Heart left ventricle (tissue), 16 donors: ENCODE data around the gene MAPK8. TPM values are rescaled to one million over a fixed set of nuclear protein-coding genes. Genes with fewer than 3 reads are reported as not detected.

ENCODE experiments used
- ATAC-seq, 4 donors: fragments of 200-7000 bp; cut with Tn5 transposase; one replicate each; pipeline ENCODE4 v1.9.1; 2020 to 2022; ENCODE audit warnings: moderate library complexity in 4 of 4, mild to moderate bottlenecking in 3 of 4, moderate number of reproducible peaks in 1 of 4
- DNase-seq, 5 donors: peaks; one replicate each; pipeline ENCODE4 v3.0.0-alpha.2; 2020
- H3K27ac ChIP-seq, 12 donors: fragments of 200-600 bp; sonication (generic) in 4 of 12; one replicate each; pipeline versions ENCODE4 v1.5.0 to v1.8.0; 2016 to 2022; ENCODE audit warnings: mild to moderate bottlenecking in 2 of 12
- H3K27me3 ChIP-seq, 9 donors: fragments of 200-600 bp; sonication (generic) in 2 of 9; one replicate each; pipeline versions ENCODE4 v1.5.1 to v1.8.0; 2016 to 2022; ENCODE audit warnings: mild to moderate bottlenecking in 3 of 9
- H3K36me3 ChIP-seq, 9 donors: fragments of 200-600 bp; sonication (generic) in 2 of 9; one replicate each; pipeline versions ENCODE4 v1.5.0 to v1.8.0; 2018 to 2022; ENCODE audit warnings: mild to moderate bottlenecking in 2 of 9
- H3K4me1 ChIP-seq, 12 donors: fragments of 200-600 bp; sonication (generic) in 4 of 12; one replicate each; pipeline versions ENCODE4 v1.5.0 to v1.8.0; 2016 to 2022; ENCODE audit warnings: mild to moderate bottlenecking in 3 of 12
- H3K4me3 ChIP-seq, 12 donors: fragments of 200-600 bp; sonication (generic) in 4 of 12; one replicate each; pipeline versions ENCODE4 v1.5.0 to v1.8.0; 2017 to 2022; ENCODE audit warnings: mild to moderate bottlenecking in 9 of 12, moderate library complexity in 4 of 12
- H3K9me3 ChIP-seq, 12 donors: fragments of 200-600 bp; sonication (generic) in 4 of 12; one replicate each; pipeline versions ENCODE4 v1.5.0 to v1.8.0; 2016 to 2022; ENCODE audit warnings: mild to moderate bottlenecking in 1 of 12
- POLR2A ChIP-seq, 2 donors: fragments of 450-650 bp; IDR thresholded peaks; one replicate each; pipeline ENCODE4 v1.6.1; 2017; ENCODE audit warnings: antibody characterized with exemption in 2 of 2, mild to moderate bottlenecking in 2 of 2, moderate library complexity in 2 of 2
- WGBS, 4 donors: extraction: QIAGEN DNeasy Blood & Tissue Kit in 2 of 4; methylation state at CpG; one replicate each; pipeline versions ENCODE4 v1.1.5 to v1.1.7; 2013 to 2018; 5-methylcytosine and 5-hydroxymethylcytosine counted together
- intact Hi-C, 10 donors: fragments of 100-400 bp; cut with DNase I; formaldehyde crosslinking; loops; one replicate each; pipeline versions ENCODE4 v1.11.1 to v1.14.2; 2022
- polyA plus RNA-seq, 2 donors: library from polyadenylated mRNA; stranded (reverse); fragments of 200-250 nt; gene quantifications; one replicate each; pipeline ENCODE4 v1.2.3, GENCODE V29; 2013
- total RNA-seq, 9 donors: library from RNA; depleted of rRNA in 2 of 9; stranded (reverse); fragments of >200 nt in 2 of 9; fragmentation: NEBNext Ultra II Directional in 3 of 9; extraction: Animal tissue kit (Norgen Biotek cat#: 25700) in 3 of 9; gene quantifications; one replicate each; pipeline versions ENCODE4 v1.1.0 to v1.2.4, GENCODE V29; 2016 to 2023
- TF ChIP-seq, protein P1 (sequence below), 12 donors: fragments of 200-600 bp; sonication (generic) in 4 of 12; IDR thresholded peaks; one replicate each; pipeline versions ENCODE4 v1.5.0 to v1.8.0; 2018 to 2022; ENCODE audit warnings: antibody characterized with exemption in 12 of 12, mild to moderate bottlenecking in 5 of 12
- donor health status: ischemic (EF 13 %, LVEDD 7.1; RV severe dilation, severe dysfunction).
- donor health status: healthy with polysubstance abuse.
- donor health status: DM: no; HTN: yes; CAD: no.
- donor health status: DM: no; HTN: no; CAD: no.
- donor health status: ischemic (EF 25% LVEDD 6.9; RV normal size, moderate dysfunction).
- donor health status: ischemic (EF 25% LVEDD 5.7; RV mildly dilated, moderate dysfunction).
- donor health status: healthy.
- donor health status: DM: yes; HTN: yes; CAD: no.
- donor health status: ischemic (EF 35%, LVEDD 5.7; RV mildly dilated, moderate dysfunction).
- donor health status: nonischemic (EF 11% LVEDD 7.7; RV severe dilation, severe dysfunction).
- donor health status: DM: yes; HTN: yes; CAD: no.
- donor health status: PGD.
- donor health status: ischemic (EF 29% LVEDD 5.4; RV normal size, mild dysfunction).
- donor health status: nonischemic (EF 23%, LVEDD 6.1; RV moderate dilation, normal function).

MAPK8 gene
- total and polyA plus RNA-seq, 11 donors: 4.2 to 36.8 (median 31.0) TPM

DNA sequence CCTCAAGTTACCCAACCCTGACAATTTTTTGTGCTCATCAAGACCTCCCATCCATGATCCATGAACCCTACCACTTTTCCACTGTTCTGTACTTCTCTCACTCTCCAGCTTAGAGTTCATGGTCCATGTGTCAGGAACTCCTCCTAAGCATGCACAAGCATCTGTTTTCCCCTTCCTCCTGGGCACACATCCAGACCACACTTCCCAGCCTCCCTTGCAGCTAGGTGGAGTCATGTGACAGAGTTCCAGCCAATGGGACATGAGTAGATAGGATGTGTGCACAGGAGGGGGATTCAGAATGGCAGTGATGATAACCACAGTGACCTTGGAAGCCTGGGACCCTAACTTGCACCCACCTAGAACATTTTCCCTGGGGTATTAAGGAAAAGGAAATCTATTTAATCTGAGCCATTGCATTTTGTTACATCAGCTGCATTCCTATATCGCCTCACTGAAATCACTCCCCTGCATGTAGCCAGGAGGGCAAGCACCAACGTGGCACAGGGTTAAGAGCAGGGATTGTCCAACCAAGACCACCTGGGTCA lies 22.4 kb upstream of the MAPK8 start:
- Histone ChIP-seq H3K4me3 (no peak overlapping the region), H3K36me3 (no peaks in the 10 kb centered on the region), H3K9me3 (peaks cover 0 to 14% (median 2%) of the 10 kb centered on the region in 12 donors), H3K27ac (no peak overlapping the region), H3K4me1 (peaks cover 0 to 7% (median 0%) of the 10 kb centered on the region in 12 donors), H3K27me3 (no peaks in the 10 kb centered on the region)
- 79 to 86% (median 83%) methylated on average over 2 of the region's 2 CpGs for WGBS, 4 donors
- ATAC-seq: no peak
- intact Hi-C loops: no loop called here
- TF ChIP-seq, protein P1, sequence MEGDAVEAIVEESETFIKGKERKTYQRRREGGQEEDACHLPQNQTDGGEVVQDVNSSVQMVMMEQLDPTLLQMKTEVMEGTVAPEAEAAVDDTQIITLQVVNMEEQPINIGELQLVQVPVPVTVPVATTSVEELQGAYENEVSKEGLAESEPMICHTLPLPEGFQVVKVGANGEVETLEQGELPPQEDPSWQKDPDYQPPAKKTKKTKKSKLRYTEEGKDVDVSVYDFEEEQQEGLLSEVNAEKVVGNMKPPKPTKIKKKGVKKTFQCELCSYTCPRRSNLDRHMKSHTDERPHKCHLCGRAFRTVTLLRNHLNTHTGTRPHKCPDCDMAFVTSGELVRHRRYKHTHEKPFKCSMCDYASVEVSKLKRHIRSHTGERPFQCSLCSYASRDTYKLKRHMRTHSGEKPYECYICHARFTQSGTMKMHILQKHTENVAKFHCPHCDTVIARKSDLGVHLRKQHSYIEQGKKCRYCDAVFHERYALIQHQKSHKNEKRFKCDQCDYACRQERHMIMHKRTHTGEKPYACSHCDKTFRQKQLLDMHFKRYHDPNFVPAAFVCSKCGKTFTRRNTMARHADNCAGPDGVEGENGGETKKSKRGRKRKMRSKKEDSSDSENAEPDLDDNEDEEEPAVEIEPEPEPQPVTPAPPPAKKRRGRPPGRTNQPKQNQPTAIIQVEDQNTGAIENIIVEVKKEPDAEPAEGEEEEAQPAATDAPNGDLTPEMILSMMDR (IDR thresholded peaks at IDR 0.05): no peak
- TF ChIP-seq POLR2A (IDR thresholded peaks at IDR 0.05): no peak
- DNase-seq: no peak

DNA sequence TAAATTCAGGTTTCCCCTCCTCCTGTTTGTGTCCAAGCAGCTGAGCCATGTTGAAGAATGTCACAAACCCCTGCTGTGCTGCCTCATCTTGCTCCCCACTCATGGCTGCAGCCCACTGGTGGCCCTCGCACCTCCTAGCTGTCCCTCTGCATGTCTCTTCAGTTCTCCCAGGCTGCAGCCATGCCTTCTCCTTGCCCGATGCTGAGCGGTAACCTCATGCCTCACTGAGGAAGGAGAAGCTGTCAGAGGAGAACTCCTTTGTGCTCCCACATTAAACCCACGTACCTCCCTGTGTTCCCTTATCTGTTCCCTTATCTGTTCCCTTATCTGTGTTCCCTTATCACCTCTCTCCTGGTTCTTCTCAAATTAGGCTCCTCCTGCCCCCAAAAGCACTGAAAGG lies 21.7 kb upstream of the MAPK8 start:
- Histone ChIP-seq H3K27ac (no peak overlapping the region), H3K4me1 (peaks cover 0 to 12% (median 1%) of the 10 kb centered on the region in 12 donors), H3K4me3 (no peak overlapping the region), H3K36me3 (no peaks in the 10 kb centered on the region), H3K27me3 (no peaks in the 10 kb centered on the region), H3K9me3 (peaks cover 0 to 14% (median 2%) of the 10 kb centered on the region in 12 donors)
- WGBS, 4 donors: 31 to 50% (median 42%) methylated on average over 4 of the region's 4 CpGs
- ATAC-seq (no peak), DNase-seq (no peak)
- TF ChIP-seq, protein P1 (IDR thresholded peaks at IDR 0.05): no peak
- TF ChIP-seq POLR2A (IDR thresholded peaks at IDR 0.05): no peak
- intact Hi-C loops: loop anchor here in 2 of 10 donors (5.0 kb wide), 2 partner anchors 68 to 73 kb away; no protein-coding TSS in a partner anchor

DNA sequence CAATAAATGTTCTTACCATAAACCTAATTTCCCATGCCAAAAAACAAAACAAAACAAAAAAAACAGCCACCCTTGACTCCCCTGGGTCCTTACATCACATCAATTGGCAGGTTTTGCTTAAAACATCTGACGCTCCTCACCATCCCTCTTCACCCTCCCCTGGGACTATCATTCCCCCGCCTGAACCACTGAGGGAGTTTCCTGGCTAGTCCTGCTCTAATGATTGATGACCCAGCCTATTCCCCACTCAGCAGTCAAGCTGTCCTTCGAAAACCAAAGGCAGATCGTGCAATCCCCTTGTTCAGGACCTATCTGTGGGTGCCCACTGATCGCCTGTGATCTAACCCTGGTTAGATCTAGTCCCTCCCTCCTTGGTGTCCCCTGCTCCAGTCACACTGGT lies 20.8 kb upstream of the MAPK8 start:
- WGBS, 4 donors: 43 to 64% (median 53%) methylated on average over 5 of the region's 5 CpGs
- H3K4me1 ChIP-seq: peaks cover 0 to 15% (median 3%) of the 10 kb centered on the region in 12 donors
- no peaks in the 10 kb centered on the region for H3K36me3 ChIP-seq
- no peak overlapping the region for H3K27ac ChIP-seq
- TF ChIP-seq, protein P1 (IDR thresholded peaks at IDR 0.05): no peak
- no peak for TF ChIP-seq POLR2A (IDR thresholded peaks at IDR 0.05)
- DNase-seq (no peak), ATAC-seq (no peak)
- H3K4me3 ChIP-seq: no peak overlapping the region
- intact Hi-C loops: loop anchor here in 2 of 10 donors (5.0 kb wide), 2 partner anchors 68 to 73 kb away; no protein-coding TSS in a partner anchor
- peaks cover 0 to 14% (median 2%) of the 10 kb centered on the region in 12 donors for H3K9me3 ChIP-seq
- H3K27me3 ChIP-seq: no peaks in the 10 kb centered on the region

DNA sequence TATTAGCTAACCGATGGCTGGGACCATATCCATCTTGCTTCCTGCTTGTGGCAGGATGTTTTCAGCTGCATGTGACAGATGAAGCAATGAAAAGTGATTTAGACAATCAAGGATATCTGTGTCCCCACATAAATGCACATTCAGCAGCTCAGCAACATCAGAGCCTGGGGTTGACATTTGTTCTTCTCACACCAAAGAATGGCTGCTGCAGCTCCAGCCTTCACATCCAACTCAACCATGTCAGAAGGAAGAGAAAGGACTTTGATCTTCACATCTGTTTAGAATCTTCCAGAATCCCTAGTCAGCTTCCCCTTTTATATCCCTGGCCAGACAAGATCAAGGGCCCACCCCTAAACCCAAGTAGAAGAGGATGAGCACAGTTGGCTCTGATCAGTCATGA lies 20.1 kb upstream of the MAPK8 start:
- intact Hi-C loops: loop anchor here in 2 of 10 donors (5.0 kb wide), 2 partner anchors 69 to 74 kb away; no protein-coding TSS in a partner anchor
- ATAC-seq: no peak
- WGBS, 4 donors: 66 to 76% (median 68%) methylated on average over 1 of the region's 1 CpG
- DNase-seq: no peak
- Histone ChIP-seq H3K36me3 (no peaks in the 10 kb centered on the region), H3K4me3 (no peak overlapping the region), H3K27me3 (no peaks in the 10 kb centered on the region), H3K4me1 (peaks cover 0 to 15% (median 3%) of the 10 kb centered on the region in 12 donors), H3K9me3 (peaks cover 0 to 13% (median 2%) of the 10 kb centered on the region in 12 donors), H3K27ac (no peak overlapping the region)
- TF ChIP-seq POLR2A (IDR thresholded peaks at IDR 0.05): no peak
- TF ChIP-seq, protein P1 (IDR thresholded peaks at IDR 0.05): no peak
